GM12878 (cell line): ENCODE data around the gene TMEM109. TPM values are rescaled to one million over a fixed set of nuclear protein-coding genes. Genes with fewer than 3 reads are reported as not detected.

ENCODE experiments used
- ATAC-seq: fragments of 200-7000 bp; cut with Tn5 transposase; 3 replicates; pipeline ENCODE4 v1.9.1; 2020; ENCODE audit warnings: mild to moderate bottlenecking, moderate library complexity
- BruUV-seq: library from RNA; stranded (reverse); fragments of 400-500 nt; replicated peaks from 2 replicates; lab custom pipeline; 2021; lab: Mats Ljungman, UMichigan
- CTCF ChIA-PET: fragments of 300-600 bp; sonication (Branson Sonifier 250); formaldehyde crosslinking; extraction: SDS; loops from one replicate; lab custom pipeline; 2021; ENCODE audit warnings: inconsistent platforms; lab: Yijun Ruan, JAX
- POLR2A ChIA-PET: fragments of 350-600 bp; formaldehyde crosslinking; extraction: SDS; loops from one replicate; lab custom pipeline; 2021; ENCODE audit warnings: inconsistent platforms; lab: Charles Lee
- RAD21 ChIA-PET: fragments of 300-600 bp; sonication (Branson Sonifier 250); formaldehyde crosslinking; loops from one replicate; lab custom pipeline; 2023; ENCODE audit warnings: antibody characterized with exemption; ENCODE audit not compliant: unreplicated experiment; lab: Charles Lee
- SMC1A ChIA-PET: fragments of 300-600 bp; sonication (Branson Sonifier 250); formaldehyde crosslinking; loops from one replicate; lab custom pipeline; 2023; ENCODE audit not compliant: unreplicated experiment, uncharacterized antibody; lab: Charles Lee
- DNase-seq: peaks from one replicate; pipeline ENCODE4 v3.0.0-alpha.2; 2011; ENCODE audit warnings: low read depth, low spot score
- FAIRE-seq: peaks from 3 replicates; lab custom pipeline; 2011; peaks lifted over from hg19 to GRCh38; lab: Jason Lieb, UNC
- H2AFZ ChIP-seq: 2 replicates; pipeline ENCODE4 v1.6.0; 2011; ENCODE audit warnings: low read depth, low read length, control low read depth; ENCODE audit not compliant: control insufficient read depth
- H3K27ac ChIP-seq: 2 replicates; pipeline ENCODE4 v1.5.1; 2011; ENCODE audit warnings: control low read depth; ENCODE audit not compliant: control insufficient read depth, insufficient read depth
- H3K27me3 ChIP-seq, 2 experiments: replicated peaks in 1 of 2; 2 replicates each; pipeline versions ENCODE4 v1.6.0 to v1.6.1; 2011; ENCODE audit warnings: low read length in 1 of 2; ENCODE audit not compliant: control insufficient read depth in 2 of 2, insufficient read depth in 2 of 2
- H3K36me3 ChIP-seq, 2 experiments: 2 replicates each; pipeline ENCODE4 v1.5.1; 2011; ENCODE audit warnings: low read length in 1 of 2; ENCODE audit not compliant: control insufficient read depth in 2 of 2, insufficient read depth in 2 of 2
- H3K4me1 ChIP-seq: 2 replicates; pipeline ENCODE4 v1.6.1; 2011; ENCODE audit warnings: mild to moderate bottlenecking, low read length, moderate library complexity, mixed read lengths; ENCODE audit not compliant: control insufficient read depth, insufficient read depth
- H3K4me2 ChIP-seq: 2 replicates; pipeline ENCODE4 v1.6.0; 2011; ENCODE audit warnings: control low read depth; ENCODE audit not compliant: control insufficient read depth, insufficient read depth
- H3K4me3 ChIP-seq: fragments of 200-600 bp; sonication (generic); 2 replicates; pipeline ENCODE4 v1.5.1; 2016
- H3K79me2 ChIP-seq: 2 replicates; pipeline ENCODE4 v1.6.0; 2011; ENCODE audit warnings: low read length; ENCODE audit not compliant: control insufficient read depth, insufficient read depth
- H3K9ac ChIP-seq: 2 replicates; pipeline ENCODE4 v1.8.0; 2011; ENCODE audit warnings: low read length, control low read depth, mixed read lengths; ENCODE audit not compliant: control insufficient read depth, insufficient read depth
- H3K9me3 ChIP-seq: replicated peaks from 3 replicates; pipeline ENCODE4 v1.5.1; 2011; ENCODE audit warnings: mild to moderate bottlenecking, low read length; ENCODE audit not compliant: control insufficient read depth, insufficient read depth
- H4K20me1 ChIP-seq: 2 replicates; pipeline ENCODE4 v1.6.0; 2011; ENCODE audit not compliant: control insufficient read depth, insufficient read depth
- ATF3 ChIP-seq: IDR thresholded peaks from 2 replicates; pipeline ENCODE4 v1.6.1; 2011; ENCODE audit warnings: low read depth, mild to moderate bottlenecking, low read length, moderate library complexity, borderline replicate concordance; ENCODE audit errors: extremely low read depth
- CEBPB ChIP-seq, 2 experiments: fragments of 150-350 bp in 1 of 2; IDR thresholded peaks; 2 replicates each; pipeline ENCODE4 v1.6.1; 2012 to 2014; ENCODE audit warnings: low read depth in 2 of 2, low read length in 2 of 2, borderline replicate concordance in 1 of 2, inconsistent platforms in 1 of 2
- CREM ChIP-seq: IDR thresholded peaks from 2 replicates; pipeline ENCODE4 v1.6.1; 2014; ENCODE audit warnings: antibody characterized with exemption, low read depth
- EGR1 ChIP-seq, 2 experiments: IDR thresholded peaks; 1 replicate in 1 of 2; 2 replicates in 1 of 2; pipeline ENCODE4 v1.6.1; 2011 to 2012; ENCODE audit warnings: low read depth in 2 of 2, low read length in 2 of 2, borderline replicate concordance in 1 of 2, mild to moderate bottlenecking in 1 of 2, moderate library complexity in 1 of 2
- EZH2 ChIP-seq: IDR thresholded peaks from 2 replicates; pipeline ENCODE4 v1.6.1; 2012; ENCODE audit warnings: low read depth, mild to moderate bottlenecking, control low read depth, inconsistent platforms, low read length, borderline replicate concordance; ENCODE audit not compliant: control insufficient read depth
- HDAC2 ChIP-seq: fragments of 200-600 bp; sonication (generic); IDR thresholded peaks from 2 replicates; pipeline ENCODE4 v1.6.1; 2017
- NFIC ChIP-seq: IDR thresholded peaks from 2 replicates; pipeline ENCODE4 v1.6.1; 2012; ENCODE audit warnings: low read depth, mild to moderate bottlenecking, inconsistent platforms, low read length, moderate library complexity
- NR2C1 ChIP-seq: fragments of 450-650 bp; IDR thresholded peaks from 2 replicates; pipeline ENCODE4 v1.6.1; 2017; ENCODE audit warnings: antibody characterized with exemption, mild to moderate bottlenecking, moderate library complexity
- RCOR1 ChIP-seq: conservative IDR thresholded peaks from 2 replicates; pipeline ENCODE4 v1.6.1; 2012; ENCODE audit warnings: low read depth, low read length, improper control_type of control experiment
- REST ChIP-seq: IDR thresholded peaks from 2 replicates; pipeline ENCODE4 v1.6.1; 2012; ENCODE audit warnings: mild to moderate bottlenecking, low read depth, low read length
- STAT3 ChIP-seq: IDR thresholded peaks from 2 replicates; pipeline ENCODE4 v1.6.1; 2011; ENCODE audit warnings: low read depth, low read length, improper control_type of control experiment
- SUPT20H ChIP-seq: IDR thresholded peaks from 2 replicates; pipeline ENCODE4 v1.6.1; 2011; ENCODE audit warnings: low read depth, mild to moderate bottlenecking, low read length, moderate library complexity, borderline replicate concordance; ENCODE audit not compliant: control insufficient read depth
- USF2 ChIP-seq: IDR thresholded peaks from 2 replicates; pipeline ENCODE4 v1.6.1; 2011; ENCODE audit warnings: low read depth, low read length, improper control_type of control experiment, borderline replicate concordance
- WGBS: methylation state at CpG from one replicate; pipeline ENCODE4 v1.1.6; 2016; ENCODE audit warnings: low lambda C conversion rate; ENCODE audit not compliant: insufficient replicate concordance, insufficient coverage; ENCODE audit errors: missing lambda C conversion rate; 5-methylcytosine and 5-hydroxymethylcytosine counted together
- in situ Hi-C: fragments of 300-500 bp; cut with MboI; formaldehyde crosslinking; loops from 9 replicates; pipeline ENCODE4 v1.14.3; 2018; ENCODE audit warnings: mixed read lengths
- intact Hi-C: fragments of 100-400 bp; cut with micrococcal nuclease; formaldehyde crosslinking; loops from one replicate; pipeline ENCODE4 v1.14.2; 2022; ENCODE audit not compliant: unreplicated experiment
- polyA plus RNA-seq, 11 experiments: library from polyadenylated mRNA; depleted of rRNA in 4 of 11; unstranded in 6 of 11; stranded (reverse) in 5 of 11; fragments of >200 nt; fragmentation: Nextera tagmentation in 4 of 11; fragmentation: Illumina TruSeq in 1 of 11; extraction: Ambion mirVana in 4 of 11; extraction: Trizol in 1 of 11; gene quantifications; 1 replicate in 1 of 11; 2 replicates in 10 of 11; pipeline versions ENCODE4 v1.2.1 to v1.2.3, GENCODE V29; 2011 to 2016; ENCODE audit warnings: inconsistent platforms in 2 of 11, missing spikeins in 2 of 11, low read depth in 1 of 11
- total RNA-seq, 4 experiments: library from RNA; depleted of rRNA in 3 of 4; stranded (reverse); fragments of >200 nt in 3 of 4; fragmentation: Illumina TruSeq in 1 of 4; extraction: Trizol in 1 of 4; gene quantifications; 2 replicates each; pipeline versions ENCODE4 v1.2.1 to v1.2.3, GENCODE V29; 2013 to 2021
- TF ChIP-seq, protein P1 (sequence below): fragments of 450-650 bp; formaldehyde crosslinking; IDR thresholded peaks from 2 replicates; pipeline ENCODE4 v1.4.0; 2020; ENCODE audit warnings: mild to moderate bottlenecking, moderate library complexity

The TMEM109 gene
- total and polyA plus RNA-seq, 10 of the 15 experiments (the other 5 are each of a cell fraction or from before 2014, with no cell fraction given), result 21.9 to 199 (median 85.2) TPM

DNA sequence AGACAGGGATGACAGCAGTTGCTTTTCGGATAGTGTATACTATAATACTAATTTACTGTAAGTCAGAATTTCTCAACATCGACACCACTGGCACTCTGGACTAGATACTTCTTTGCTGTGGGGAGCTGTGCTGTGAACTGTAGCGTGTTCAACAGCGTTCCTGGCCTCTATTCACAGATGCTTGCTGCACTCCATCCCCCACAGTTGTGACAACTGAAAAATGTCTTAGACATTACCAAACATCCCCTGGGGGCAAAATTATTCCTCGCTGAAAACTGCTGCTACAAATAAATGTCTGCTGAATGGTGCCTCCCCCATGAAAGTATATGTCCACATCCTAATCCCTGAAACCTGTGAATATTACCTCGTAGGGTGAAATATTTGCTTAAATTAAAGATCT is 45.5 kb downstream of the TMEM109 start:
- H3K27ac ChIP-seq, result no peak overlapping the region
- H3K9ac ChIP-seq, result no peak overlapping the region
- ATAC-seq, result no peak
- no peaks in the 10 kb centered on the region for H4K20me1 ChIP-seq
- H3K36me3 ChIP-seq, result no peaks in the 10 kb centered on the region
- in situ Hi-C loops, result no loop called here
- intact Hi-C loops, result loop anchor here (10.0 kb wide), 1 partner anchor 115 kb away; the partner anchor contains the start of gene CCDC86
- POLR2A ChIA-PET, result no interaction called here
- no peak for FAIRE-seq
- CTCF ChIA-PET, result interaction anchor here (1.5 kb wide), 1 partner anchor 10 kb away, joined by 5 read pairs; no protein-coding TSS in a partner anchor
- 49% methylated on average over 6 of the region's 6 CpGs for WGBS
- H3K4me1 ChIP-seq, result peaks cover 11% of the 10 kb centered on the region
- no peaks in the 10 kb centered on the region for H3K79me2 ChIP-seq
- no peak overlapping the region for H3K4me3 ChIP-seq
- no peak overlapping the region for H2AFZ ChIP-seq
- H3K27me3 ChIP-seq, result no peaks in the 10 kb centered on the region
- no peak for TF ChIP-seq NR2C1
- TF ChIP-seq, protein P1, sequence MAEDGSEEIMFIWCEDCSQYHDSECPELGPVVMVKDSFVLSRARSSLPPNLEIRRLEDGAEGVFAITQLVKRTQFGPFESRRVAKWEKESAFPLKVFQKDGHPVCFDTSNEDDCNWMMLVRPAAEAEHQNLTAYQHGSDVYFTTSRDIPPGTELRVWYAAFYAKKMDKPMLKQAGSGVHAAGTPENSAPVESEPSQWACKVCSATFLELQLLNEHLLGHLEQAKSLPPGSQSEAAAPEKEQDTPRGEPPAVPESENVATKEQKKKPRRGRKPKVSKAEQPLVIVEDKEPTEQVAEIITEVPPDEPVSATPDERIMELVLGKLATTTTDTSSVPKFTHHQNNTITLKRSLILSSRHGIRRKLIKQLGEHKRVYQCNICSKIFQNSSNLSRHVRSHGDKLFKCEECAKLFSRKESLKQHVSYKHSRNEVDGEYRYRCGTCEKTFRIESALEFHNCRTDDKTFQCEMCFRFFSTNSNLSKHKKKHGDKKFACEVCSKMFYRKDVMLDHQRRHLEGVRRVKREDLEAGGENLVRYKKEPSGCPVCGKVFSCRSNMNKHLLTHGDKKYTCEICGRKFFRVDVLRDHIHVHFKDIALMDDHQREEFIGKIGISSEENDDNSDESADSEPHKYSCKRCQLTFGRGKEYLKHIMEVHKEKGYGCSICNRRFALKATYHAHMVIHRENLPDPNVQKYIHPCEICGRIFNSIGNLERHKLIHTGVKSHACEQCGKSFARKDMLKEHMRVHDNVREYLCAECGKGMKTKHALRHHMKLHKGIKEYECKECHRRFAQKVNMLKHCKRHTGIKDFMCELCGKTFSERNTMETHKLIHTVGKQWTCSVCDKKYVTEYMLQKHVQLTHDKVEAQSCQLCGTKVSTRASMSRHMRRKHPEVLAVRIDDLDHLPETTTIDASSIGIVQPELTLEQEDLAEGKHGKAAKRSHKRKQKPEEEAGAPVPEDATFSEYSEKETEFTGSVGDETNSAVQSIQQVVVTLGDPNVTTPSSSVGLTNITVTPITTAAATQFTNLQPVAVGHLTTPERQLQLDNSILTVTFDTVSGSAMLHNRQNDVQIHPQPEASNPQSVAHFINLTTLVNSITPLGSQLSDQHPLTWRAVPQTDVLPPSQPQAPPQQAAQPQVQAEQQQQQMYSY (CRISPR knock-in tag), result no peak
- no peak for TF ChIP-seq HDAC2
- no peak for TF ChIP-seq CREM
- TF ChIP-seq ATF3, result no peak
- no peak for TF ChIP-seq EGR1 (IDR thresholded peaks at IDR 0.05; ENCODE audit: borderline replicate concordance in 1 of 2, low read depth in 2 of 2, low read length in 2 of 2)
- no peak for TF ChIP-seq RCOR1
- TF ChIP-seq CEBPB (IDR thresholded peaks at IDR 0.05; ENCODE audit: borderline replicate concordance in 1 of 2, low read depth in 2 of 2, low read length in 2 of 2), result no peak
- TF ChIP-seq USF2, result no peak
- no peak for TF ChIP-seq SUPT20H
- TF ChIP-seq EZH2, result no peak
- no peak for TF ChIP-seq REST
- no peak for TF ChIP-seq NFIC
- no peak for TF ChIP-seq STAT3
- DNase-seq, result no peak
- RAD21 ChIA-PET, result interaction anchor here (1.8 kb wide), 1 partner anchor 45 kb away, joined by 3 read pairs; the partner anchor contains the start of gene TMEM109
- BruUV-seq, result no TSS peak
- H3K9me3 ChIP-seq, result no peaks in the 10 kb centered on the region; the same call in 2 of the 3 replicates
- SMC1A ChIA-PET, result interaction anchor here (0.8 to 0.9 kb wide), 2 partner anchors 9 to 11 kb away, joined by 3 to 4 read pairs; no protein-coding TSS in a partner anchor
- no peak overlapping the region for H3K4me2 ChIP-seq
